Transverse colon (tissue), 4 donors: Measurements from ENCODE around the gene MAP1A. TPM values are rescaled to one million over a fixed set of nuclear protein-coding genes. Genes with fewer than 3 reads are reported as not detected.

Experiments used
- DNase-seq: peaks from one replicate; pipeline ENCODE4 v3.0.0-alpha.2; 2019
- H3K27ac ChIP-seq, 4 donors: fragments of 200-600 bp; sonication (generic); 2 replicates each; pipeline ENCODE4 v1.5.1; 2016 to 2018; ENCODE audit warnings: inconsistent platforms in 4 of 4
- H3K27me3 ChIP-seq: fragments of 200-600 bp; sonication (generic); 2 replicates; pipeline ENCODE4 v1.5.1; 2017; ENCODE audit warnings: inconsistent platforms
- H3K36me3 ChIP-seq, 4 donors: fragments of 200-600 bp; sonication (generic); 2 replicates each; pipeline ENCODE4 v1.5.1; 2017 to 2019; ENCODE audit warnings: inconsistent platforms in 4 of 4
- H3K4me1 ChIP-seq, 4 donors: fragments of 200-600 bp; sonication (generic); 2 replicates each; pipeline ENCODE4 v1.5.1; 2017 to 2020; ENCODE audit warnings: inconsistent platforms in 4 of 4
- H3K4me3 ChIP-seq, 4 donors: fragments of 200-600 bp; sonication (generic); 1 replicate in 1 of 4; 2 replicates in 3 of 4; pipeline versions ENCODE4 v1.5.1 to v1.6.1; 2017 to 2019; ENCODE audit warnings: inconsistent platforms in 4 of 4
- H3K9me3 ChIP-seq, 2 donors: fragments of 200-600 bp; sonication (generic); 2 replicates each; pipeline ENCODE4 v1.5.1; 2017 to 2019; ENCODE audit warnings: inconsistent platforms in 2 of 2
- EP300 ChIP-seq: sonication (generic); formaldehyde crosslinking; IDR thresholded peaks from one replicate; pipeline ENCODE4 v1.6.1; 2017; ENCODE audit warnings: antibody characterized with exemption, low read depth
- POLR2A ChIP-seq: fragments of 450-650 bp; IDR thresholded peaks from one replicate; pipeline ENCODE4 v1.6.1; 2016; ENCODE audit warnings: antibody characterized with exemption, mild to moderate bottlenecking, moderate library complexity
- POLR2AphosphoS5 ChIP-seq, 3 donors: sonication (generic); formaldehyde crosslinking; IDR thresholded peaks; one replicate each; pipeline ENCODE4 v1.6.1; 2016; ENCODE audit warnings: antibody characterized with exemption in 3 of 3
- WGBS, 2 donors: methylation state at CpG; one replicate each; pipeline ENCODE4 v1.1.5; 2018; ENCODE audit warnings: low coverage in 1 of 2; 5-methylcytosine and 5-hydroxymethylcytosine counted together
- in situ Hi-C, 4 donors: fragments of 200-750 bp; cut with MboI; loops; one replicate each; pipeline versions ENCODE4 v1.15.0 to v1.15.1; 2017; ENCODE audit warnings: low sequenced_read_pairs in 3 of 4, low pct_ligation_motif_present in 1 of 4, low pct_unique_long_range_greater_than_20kb in 1 of 4
- intact Hi-C: fragments of 100-400 bp; cut with DNase I; formaldehyde crosslinking; loops from one replicate; pipeline ENCODE4 v1.15.1; 2023; ENCODE audit warnings: low total_unique reads
- total RNA-seq, 4 donors: library from RNA; depleted of rRNA; stranded (reverse); fragments of >200 nt; gene quantifications; one replicate each; pipeline ENCODE4 v1.1.0, GENCODE V29; 2016
- TF ChIP-seq, protein P1 (sequence below), 5 experiments: fragments of 200-600 bp in 3 of 5; fragments of 450-650 bp in 2 of 5; sonication (generic) in 3 of 5; IDR thresholded peaks; 1 replicate in 2 of 5; 2 replicates in 3 of 5; pipeline ENCODE4 v1.5.1; 2016 to 2017; ENCODE audit warnings: antibody characterized with exemption in 5 of 5, inconsistent platforms in 3 of 5, mild to moderate bottlenecking in 2 of 5, moderate library complexity in 1 of 5

MAP1A gene
- total RNA-seq, 4 donors from 2014 or later = 6.3 to 14.6 (median 9.8) TPM

DNA sequence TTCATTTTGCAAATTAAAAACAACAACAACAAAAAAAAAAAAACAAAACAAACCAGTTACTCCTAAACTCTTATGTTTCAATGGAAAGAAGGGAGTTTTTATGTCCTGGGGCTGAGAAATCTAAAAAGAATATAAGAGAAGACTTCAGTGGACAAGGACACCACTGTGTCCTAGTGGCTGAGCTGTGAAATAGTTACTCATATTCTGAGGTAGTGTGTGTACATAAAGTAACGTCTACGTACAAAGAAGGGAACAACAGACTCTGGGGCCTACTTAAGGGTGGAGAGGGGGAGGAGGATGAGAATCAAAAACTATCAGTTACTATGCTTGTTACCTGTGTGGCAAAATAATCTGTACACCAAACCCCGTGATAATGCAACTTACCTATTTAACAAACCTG is 18.4 kb upstream of the MAP1A start:
- no peak overlapping the region for H3K4me3 ChIP-seq
- H3K27me3 ChIP-seq = no peaks in the 10 kb centered on the region
- peaks cover 0 to 3% (median under 1%) of the 10 kb centered on the region in 4 donors for H3K4me1 ChIP-seq
- no peaks in the 10 kb centered on the region for H3K9me3 ChIP-seq
- intact Hi-C loops = no loop called here
- 67 to 79% methylated on average over 3 of the region's 3 CpGs for WGBS, 2 donors
- in situ Hi-C loops = loop anchor here in 1 of 4 donors (25.0 kb wide), 1 partner anchor 288 kb away; the partner anchor contains the start of genes ELL3 and SERF2
- H3K27ac ChIP-seq = no peak overlapping the region
- no peaks in the 10 kb centered on the region for H3K36me3 ChIP-seq
- TF ChIP-seq POLR2AphosphoS5 (IDR thresholded peaks at IDR 0.05) (no peak), POLR2A (no peak), EP300 (no peak)
- TF ChIP-seq, protein P1, sequence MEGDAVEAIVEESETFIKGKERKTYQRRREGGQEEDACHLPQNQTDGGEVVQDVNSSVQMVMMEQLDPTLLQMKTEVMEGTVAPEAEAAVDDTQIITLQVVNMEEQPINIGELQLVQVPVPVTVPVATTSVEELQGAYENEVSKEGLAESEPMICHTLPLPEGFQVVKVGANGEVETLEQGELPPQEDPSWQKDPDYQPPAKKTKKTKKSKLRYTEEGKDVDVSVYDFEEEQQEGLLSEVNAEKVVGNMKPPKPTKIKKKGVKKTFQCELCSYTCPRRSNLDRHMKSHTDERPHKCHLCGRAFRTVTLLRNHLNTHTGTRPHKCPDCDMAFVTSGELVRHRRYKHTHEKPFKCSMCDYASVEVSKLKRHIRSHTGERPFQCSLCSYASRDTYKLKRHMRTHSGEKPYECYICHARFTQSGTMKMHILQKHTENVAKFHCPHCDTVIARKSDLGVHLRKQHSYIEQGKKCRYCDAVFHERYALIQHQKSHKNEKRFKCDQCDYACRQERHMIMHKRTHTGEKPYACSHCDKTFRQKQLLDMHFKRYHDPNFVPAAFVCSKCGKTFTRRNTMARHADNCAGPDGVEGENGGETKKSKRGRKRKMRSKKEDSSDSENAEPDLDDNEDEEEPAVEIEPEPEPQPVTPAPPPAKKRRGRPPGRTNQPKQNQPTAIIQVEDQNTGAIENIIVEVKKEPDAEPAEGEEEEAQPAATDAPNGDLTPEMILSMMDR (IDR thresholded peaks at IDR 0.05) = no peak
- DNase-seq = no peak

DNA sequence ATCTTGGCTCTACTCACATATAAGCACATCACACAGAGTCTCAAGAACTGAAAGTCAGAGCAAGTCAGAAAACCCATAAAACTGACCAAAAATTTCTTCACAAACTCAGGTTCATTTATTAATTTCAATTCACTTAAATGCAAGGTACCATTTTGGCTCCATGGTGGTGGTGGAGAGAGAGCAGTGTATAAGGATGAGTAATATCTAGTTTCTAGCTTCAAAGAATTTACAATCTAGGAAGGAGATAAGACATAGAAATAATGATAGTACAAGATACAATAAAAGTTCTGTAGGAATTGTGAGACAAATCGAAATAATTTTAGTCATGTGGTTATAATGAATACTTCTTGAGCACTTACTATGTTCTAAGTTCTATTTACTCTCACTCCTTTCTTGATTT is 17.8 kb upstream of the MAP1A start:
- no peak for DNase-seq
- no peak overlapping the region for H3K4me3 ChIP-seq
- in situ Hi-C loops (loop anchor here in 1 of 4 donors (25.0 kb wide), 1 partner anchor 288 kb away; the partner anchor contains the start of genes ELL3 and SERF2), intact Hi-C loops (no loop called here)
- 93 to 100% methylated on average over 1 of the region's 1 CpG for WGBS, 2 donors
- H3K27me3 ChIP-seq = no peaks in the 10 kb centered on the region
- no peaks in the 10 kb centered on the region for H3K9me3 ChIP-seq
- no peaks in the 10 kb centered on the region for H3K4me1 ChIP-seq
- H3K27ac ChIP-seq = no peak overlapping the region
- TF ChIP-seq POLR2AphosphoS5 (IDR thresholded peaks at IDR 0.05) = no peak
- TF ChIP-seq, protein P1 (IDR thresholded peaks at IDR 0.05) = no peak
- no peak for TF ChIP-seq EP300
- TF ChIP-seq POLR2A = no peak
- H3K36me3 ChIP-seq = no peaks in the 10 kb centered on the region

DNA sequence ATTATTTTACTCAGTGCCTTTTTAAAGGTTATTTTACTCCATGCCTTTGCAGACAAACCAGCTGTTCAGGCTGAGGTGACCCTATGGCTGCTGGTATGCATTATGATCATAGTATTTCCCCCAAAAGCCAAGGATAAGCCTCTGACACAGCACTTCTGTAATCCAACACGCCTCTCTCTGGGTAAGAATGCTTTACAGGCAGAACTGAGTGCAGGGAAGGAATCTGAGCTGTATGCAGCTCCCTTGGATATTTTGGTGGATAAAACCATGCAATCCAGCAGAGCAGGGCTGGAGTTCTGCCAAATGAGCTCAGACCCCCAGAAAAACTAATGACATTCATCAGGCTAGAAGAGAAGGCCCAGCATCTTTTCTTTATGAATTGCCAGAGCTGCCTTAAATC is 11.7 kb upstream of the MAP1A start:
- Histone ChIP-seq H3K4me1 (peaks cover 0 to 21% (median 6%) of the 10 kb centered on the region in 4 donors), H3K9me3 (no peaks in the 10 kb centered on the region), H3K36me3 (no peaks in the 10 kb centered on the region), H3K4me3 (no peak overlapping the region), H3K27ac (no peak overlapping the region), H3K27me3 (no peaks in the 10 kb centered on the region)
- intact Hi-C loops = no loop called here
- no peak for DNase-seq
- TF ChIP-seq, protein P1 (IDR thresholded peaks at IDR 0.05) = no peak
- no peak for TF ChIP-seq POLR2A
- TF ChIP-seq POLR2AphosphoS5 (IDR thresholded peaks at IDR 0.05) = no peak
- TF ChIP-seq EP300 = no peak
- 72% methylated on average over 1 of the region's 1 CpG; no CpG with 5 or more reads in 1 of the 2 donors for WGBS, 2 donors
- in situ Hi-C loops = no loop called here

DNA sequence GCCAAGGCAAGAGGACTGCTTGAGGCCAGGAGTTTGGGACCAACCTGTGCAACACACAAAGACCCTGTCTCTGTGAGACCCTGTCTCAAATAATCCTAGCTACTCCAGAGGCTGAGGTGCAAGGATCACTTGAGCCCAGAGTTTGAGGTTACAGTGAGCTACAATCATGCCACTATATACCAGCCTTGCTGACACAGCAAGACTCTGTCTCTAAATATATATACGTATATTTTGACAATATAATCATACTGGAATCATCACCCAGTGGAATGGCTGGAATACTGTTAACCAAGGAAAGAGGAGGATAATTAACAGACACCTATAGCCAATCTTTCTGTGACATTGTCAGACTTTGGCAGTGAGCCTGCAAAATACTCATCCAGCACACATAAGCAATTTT is 9.0 kb upstream of the MAP1A start:
- no peak for DNase-seq
- in situ Hi-C loops = no loop called here
- intact Hi-C loops = no loop called here
- no peak overlapping the region for H3K4me3 ChIP-seq
- WGBS, 2 donors = 82 to 89% methylated on average over 1 of the region's 1 CpG
- H3K27me3 ChIP-seq = no peaks in the 10 kb centered on the region
- peaks cover 6 to 31% (median 13%) of the 10 kb centered on the region in 4 donors for H3K4me1 ChIP-seq
- no peaks in the 10 kb centered on the region for H3K36me3 ChIP-seq
- H3K27ac ChIP-seq = peak overlapping the region; percentile 75 to 92 (median 86)
- no peaks in the 10 kb centered on the region for H3K9me3 ChIP-seq
- TF ChIP-seq, protein P1 (IDR thresholded peaks at IDR 0.05) = no peak
- no peak for TF ChIP-seq POLR2AphosphoS5 (IDR thresholded peaks at IDR 0.05)
